PC-3 (cell line): Measurements from ENCODE around the gene DENND6A. TPM values are rescaled to one million over a fixed set of nuclear protein-coding genes. Genes with fewer than 3 reads are reported as not detected.

Source experiments
- ATAC-seq: fragments of 200-7000 bp; cut with Tn5 transposase; 2 replicates; pipeline ENCODE4 v1.9.1; 2020; ENCODE audit warnings: mild to moderate bottlenecking, moderate library complexity
- Bru-seq: library from RNA; stranded (reverse); fragments of 400-500 nt; gene quantifications from one replicate; lab custom pipeline; 2021; lab: Mats Ljungman, UMichigan
- BruChase-seq, 2 experiments: library from RNA; stranded (reverse); fragments of 400-500 nt; gene quantifications; one replicate each; lab custom pipeline; 2021; lab: Mats Ljungman, UMichigan
- BruUV-seq: library from RNA; stranded (reverse); fragments of 400-500 nt; replicated peaks from 2 replicates; lab custom pipeline; 2021; lab: Mats Ljungman, UMichigan
- CTCF ChIA-PET: fragments of 300-600 bp; sonication (Branson Sonifier 250); formaldehyde crosslinking; loops from one replicate; lab custom pipeline; 2022; ENCODE audit warnings: antibody characterized with exemption; lab: Charles Lee
- POLR2A ChIA-PET: fragments of 300-600 bp; sonication (Branson Sonifier 250); formaldehyde crosslinking; loops from one replicate; lab custom pipeline; 2022; ENCODE audit warnings: antibody characterized with exemption; ENCODE audit not compliant: unreplicated experiment; lab: Charles Lee
- DNase-seq: peaks from one replicate; pipeline ENCODE4 v3.0.0-alpha.2; 2015
- H2AFZ ChIP-seq: fragments of 300-600 bp; sonication (generic); 2 replicates; pipeline ENCODE4 v1.6.0; 2016; ENCODE audit warnings: antibody characterized with exemption, low read length
- H3F3A ChIP-seq: fragments of 300-600 bp; sonication (generic); one replicate; pipeline ENCODE4 v1.6.0; 2017; ENCODE audit warnings: antibody characterized with exemption, low read length, control low read depth, mild to moderate bottlenecking; ENCODE audit not compliant: unreplicated experiment
- H3K27ac ChIP-seq: fragments of 300-600 bp; sonication (generic); 2 replicates; pipeline ENCODE4 v1.5.1; 2016; ENCODE audit warnings: mild to moderate bottlenecking, low read length
- H3K27me3 ChIP-seq: fragments of 300-600 bp; sonication (generic); 2 replicates; pipeline ENCODE4 v1.6.1; 2016; ENCODE audit warnings: low read length, mixed read lengths
- H3K36me3 ChIP-seq: fragments of 300-600 bp; sonication (generic); 2 replicates; pipeline ENCODE4 v1.6.1; 2016; ENCODE audit warnings: low read depth, mixed run types, low read length, mixed read lengths
- H3K4me1 ChIP-seq: fragments of 300-600 bp; sonication (generic); 2 replicates; pipeline ENCODE4 v1.5.1; 2016; ENCODE audit warnings: low read length; ENCODE audit not compliant: insufficient read depth
- H3K4me2 ChIP-seq: fragments of 300-600 bp; sonication (generic); 2 replicates; pipeline ENCODE4 v1.6.0; 2016; ENCODE audit warnings: low read length
- H3K4me3 ChIP-seq: fragments of 300-600 bp; sonication (generic); 2 replicates; pipeline ENCODE4 v1.5.1; 2016; ENCODE audit warnings: mild to moderate bottlenecking, low read length, mixed read lengths
- H3K79me2 ChIP-seq: fragments of 300-600 bp; sonication (generic); 2 replicates; pipeline ENCODE4 v1.6.1; 2017; ENCODE audit warnings: low read length, mixed read lengths
- H3K9ac ChIP-seq: fragments of 300-600 bp; sonication (generic); 2 replicates; pipeline ENCODE4 v1.6.0; 2016; ENCODE audit warnings: mild to moderate bottlenecking, low read length
- H3K9me2 ChIP-seq: fragments of 300-600 bp; sonication (generic); replicated peaks from 2 replicates; pipeline ENCODE4 v1.6.1; 2016; ENCODE audit warnings: mixed run types, low read length, mixed read lengths
- H3K9me3 ChIP-seq: fragments of 300-600 bp; sonication (generic); 2 replicates; pipeline ENCODE4 v1.6.1; 2016; ENCODE audit warnings: low read length, mixed read lengths
- H4K20me1 ChIP-seq: fragments of 300-600 bp; sonication (generic); 2 replicates; pipeline ENCODE4 v1.6.1; 2016; ENCODE audit warnings: low read length, mixed read lengths
- EZH2 ChIP-seq: fragments of 300-600 bp; sonication (generic); IDR thresholded peaks from one replicate; pipeline ENCODE4 v1.6.1; 2017; ENCODE audit warnings: antibody characterized with exemption, mild to moderate bottlenecking, low read length; ENCODE audit not compliant: unreplicated experiment
- EZH2phosphoT487 ChIP-seq: fragments of 300-600 bp; sonication (generic); IDR thresholded peaks from 2 replicates; pipeline ENCODE4 v1.6.1; 2018; ENCODE audit warnings: mild to moderate bottlenecking, antibody characterized with exemption, low read length, borderline replicate concordance
- intact Hi-C: fragments of 100-400 bp; cut with micrococcal nuclease; formaldehyde crosslinking; loops from 2 replicates; pipeline ENCODE4 v1.9.0; 2023
- long read RNA-seq: library from polyadenylated mRNA; unstranded; transcript quantifications from one replicate; pipeline ENCODE4 v2.0.0, GENCODE V29; 2021; ENCODE audit not compliant: unreplicated experiment
- total RNA-seq: library from RNA; depleted of rRNA; stranded (reverse); fragments of >200 nt; gene quantifications from 2 replicates; pipeline ENCODE4 v1.2.3, GENCODE V29; 2014; rRNA removed
- TF ChIP-seq, protein P1 (sequence below): fragments of 300-600 bp; sonication (generic); conservative IDR thresholded peaks from 2 replicates; pipeline ENCODE4 v1.5.1; 2017; ENCODE audit warnings: antibody characterized with exemption, low read depth, mild to moderate bottlenecking, low read length

The DENND6A gene, protein sequence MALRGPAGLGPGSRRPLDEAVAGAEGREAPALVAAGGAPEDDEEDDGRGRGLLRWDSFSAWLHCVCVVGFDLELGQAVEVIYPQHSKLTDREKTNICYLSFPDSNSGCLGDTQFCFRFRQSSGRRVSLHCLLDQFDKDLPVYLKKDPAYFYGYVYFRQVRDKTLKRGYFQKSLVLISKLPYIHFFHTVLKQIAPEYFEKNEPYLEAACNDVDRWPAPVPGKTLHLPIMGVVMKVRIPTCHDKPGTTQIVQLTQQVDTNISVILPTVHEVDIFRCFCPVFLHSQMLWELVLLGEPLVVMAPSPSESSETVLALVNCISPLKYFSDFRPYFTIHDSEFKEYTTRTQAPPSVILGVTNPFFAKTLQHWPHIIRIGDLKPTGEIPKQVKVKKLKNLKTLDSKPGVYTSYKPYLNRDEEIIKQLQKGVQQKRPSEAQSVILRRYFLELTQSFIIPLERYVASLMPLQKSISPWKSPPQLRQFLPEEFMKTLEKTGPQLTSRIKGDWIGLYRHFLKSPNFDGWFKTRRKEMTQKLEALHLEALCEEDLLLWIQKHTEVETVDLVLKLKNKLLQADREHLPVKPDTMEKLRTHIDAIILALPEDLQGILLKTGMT
- total RNA-seq (16.9 and 17.6 TPM in 2 replicates), Bru-seq, nascent RNA (percentile 87 among the genes with signal in this experiment), BruChase-seq, experiment 1, labeled RNA remaining after a 6-hour chase (percentile 84 among the genes with signal in this experiment), BruChase-seq, experiment 2, labeled RNA remaining after a 2-hour chase (percentile 88 among the genes with signal in this experiment)
- long read RNA-seq, full-length matches to known transcripts: 2 of 16 reads
- long read RNA-seq, partial matches to known transcripts: 5 of 16 reads
- long read RNA-seq, other reads (novel, unspliced or antisense): 9 of 16 reads

- intact Hi-C loops: loop anchor here (1.0 to 5.0 kb wide), 4 partner anchors 60 to 135 kb away; partner anchors contain the start of genes ARF4 and SLMAP
- ChIA-PET CTCF (interaction anchor here (0.6 kb wide), 1 partner anchor 219 kb away, joined by 3 read pairs; no protein-coding TSS in a partner anchor), POLR2A (no interaction called here)
- Histone ChIP-seq H2AFZ (peak within 1 kb of the TSS; percentile 89), H3K27me3 (no peaks in the 10 kb centered on the region), H3K4me1 (peaks cover 27% of the 10 kb centered on the region), H3K9me2 (no peaks in the 10 kb centered on the region), H4K20me1 (peaks cover 19% of the 10 kb centered on the region), H3K79me2 (peaks cover 50% of the 10 kb centered on the region), H3K9me3 (no peaks in the 10 kb centered on the region), H3K9ac (peak within 1 kb of the TSS; percentile 96), H3F3A (peaks cover 7% of the 10 kb centered on the region), H3K36me3 (no peaks in the 10 kb centered on the region), H3K27ac (peak within 1 kb of the TSS; percentile 90), H3K4me3 (peak within 1 kb of the TSS; percentile 68), H3K4me2 (peak within 1 kb of the TSS; percentile 70)
- DNase-seq (peak; percentile 94), ATAC-seq (peak; percentile 90)
- TF ChIP-seq EZH2: no peak
- no peak for TF ChIP-seq EZH2phosphoT487
- TF ChIP-seq, protein P1, sequence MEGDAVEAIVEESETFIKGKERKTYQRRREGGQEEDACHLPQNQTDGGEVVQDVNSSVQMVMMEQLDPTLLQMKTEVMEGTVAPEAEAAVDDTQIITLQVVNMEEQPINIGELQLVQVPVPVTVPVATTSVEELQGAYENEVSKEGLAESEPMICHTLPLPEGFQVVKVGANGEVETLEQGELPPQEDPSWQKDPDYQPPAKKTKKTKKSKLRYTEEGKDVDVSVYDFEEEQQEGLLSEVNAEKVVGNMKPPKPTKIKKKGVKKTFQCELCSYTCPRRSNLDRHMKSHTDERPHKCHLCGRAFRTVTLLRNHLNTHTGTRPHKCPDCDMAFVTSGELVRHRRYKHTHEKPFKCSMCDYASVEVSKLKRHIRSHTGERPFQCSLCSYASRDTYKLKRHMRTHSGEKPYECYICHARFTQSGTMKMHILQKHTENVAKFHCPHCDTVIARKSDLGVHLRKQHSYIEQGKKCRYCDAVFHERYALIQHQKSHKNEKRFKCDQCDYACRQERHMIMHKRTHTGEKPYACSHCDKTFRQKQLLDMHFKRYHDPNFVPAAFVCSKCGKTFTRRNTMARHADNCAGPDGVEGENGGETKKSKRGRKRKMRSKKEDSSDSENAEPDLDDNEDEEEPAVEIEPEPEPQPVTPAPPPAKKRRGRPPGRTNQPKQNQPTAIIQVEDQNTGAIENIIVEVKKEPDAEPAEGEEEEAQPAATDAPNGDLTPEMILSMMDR: no peak
- BruUV-seq: no TSS peak
Observed at GRCh38 chr3:57692396-57693147, at the start of gene DENND6A. TSS of gene DENND6A (minus strand) at chr3:57693077. CDS start at chr3:57693018, 59 bp downstream.

GRCh38 chr3:57740027-57740426 lies 47.1 kb upstream of the DENND6A start:
- intact Hi-C loops: no loop called here
- POLR2A ChIA-PET: no interaction called here

More at GRCh38 chr3:57740027-57740426, 47.1 kb upstream of the DENND6A start:
- no peak overlapping the region for H3K4me3 ChIP-seq
- peaks cover 3% of the 10 kb centered on the region; the same call in 1 of the 2 replicates for H3K4me1 ChIP-seq
- H3K9me3 ChIP-seq: no peaks in the 10 kb centered on the region
- H3K79me2 ChIP-seq: no peaks in the 10 kb centered on the region
- H3K27me3 ChIP-seq: no peaks in the 10 kb centered on the region
- H3F3A ChIP-seq: no peaks in the 10 kb centered on the region
- no peak overlapping the region for H2AFZ ChIP-seq
- no peak overlapping the region for H3K27ac ChIP-seq
- H4K20me1 ChIP-seq: no peaks in the 10 kb centered on the region
- CTCF ChIA-PET: no interaction called here
- no peak overlapping the region for H3K4me2 ChIP-seq
- DNase-seq (no peak), ATAC-seq (no peak)
- no peak overlapping the region for H3K9ac ChIP-seq
- TF ChIP-seq EZH2 (no peak), EZH2phosphoT487 (no peak)
- TF ChIP-seq, protein P1: no peak
- no peaks in the 10 kb centered on the region for H3K9me2 ChIP-seq
- no TSS peak for BruUV-seq
- H3K36me3 ChIP-seq: no peaks in the 10 kb centered on the region
